Erythroblast (primary cell): ENCODE data around the gene MESD.

Source experiments
- GATA1 ChIP-seq: IDR thresholded peaks from 2 replicates; pipeline ENCODE4 v1.6.1; 2011; ENCODE audit warnings: low read depth, mild to moderate bottlenecking, control low read depth, low read length, moderate library complexity
- POLR2A ChIP-seq: IDR thresholded peaks from 2 replicates; pipeline ENCODE4 v1.6.1; 2011; ENCODE audit warnings: mild to moderate bottlenecking, low read length

- TF ChIP-seq POLR2A, result no peak
- no peak for TF ChIP-seq GATA1
Observed at GRCh38 chr15:81011593-81011992, 22.0 kb upstream of the MESD start.
